ENCODE measurements around the gene CDA.
A peak's percentile ranks its signal among the peaks of the same experiment; 100 is the strongest.

The CDA gene

GRCh38 chr1:20588634-20589225 lies at the start of gene CDA:
Gene CDA (plus strand): TSS chr1:20589097. CDS start chr1:20589130, 33 bp downstream.
- no peak for DNase-seq

- DNase-seq = no peak
Observed at GRCh38 chr1:20540281-20540680, 48.6 kb upstream of the CDA start.

DNA sequence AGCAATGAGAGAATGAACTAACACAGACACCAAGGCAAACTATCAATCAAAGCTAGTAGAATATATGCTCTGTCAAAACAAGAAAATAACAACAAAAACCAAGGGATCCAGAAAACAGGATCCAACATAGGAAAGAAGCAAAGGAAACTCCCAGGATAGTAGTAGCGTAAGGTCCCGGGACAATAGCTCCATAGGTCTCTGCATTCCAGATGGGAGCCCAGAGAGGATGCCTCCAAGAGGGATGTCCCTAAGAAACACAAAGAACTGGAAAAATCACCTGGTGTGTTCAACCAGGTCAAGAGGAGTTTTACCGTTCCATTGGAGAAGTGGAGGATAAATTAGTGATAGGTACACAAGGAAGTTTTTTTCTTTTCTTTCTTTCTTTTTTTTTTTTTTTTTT lies 42.3 kb upstream of the CDA start:
- DNase-seq = no peak

DNA sequence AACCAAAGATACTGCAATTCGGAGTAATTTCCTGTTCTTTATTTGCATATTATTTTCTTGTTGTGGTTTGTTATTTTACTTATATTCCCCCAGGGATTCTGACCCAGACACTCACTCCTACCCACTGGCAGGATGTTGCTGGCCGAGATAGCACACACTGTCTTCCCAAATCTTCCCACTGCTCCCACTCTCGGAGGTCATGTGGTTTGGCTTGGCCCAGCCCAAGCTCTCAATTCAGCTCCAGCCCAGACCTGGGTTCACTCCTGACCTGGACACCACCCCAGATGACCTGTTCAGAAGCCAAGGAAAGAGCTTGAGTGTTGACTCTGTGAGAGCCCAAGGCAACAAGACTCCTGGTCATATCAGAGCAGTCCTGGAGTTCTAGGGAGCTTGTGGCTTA lies 37.7 kb upstream of the CDA start:
- DNase-seq = no peak

- peak; percentile 6 for DNase-seq
Observed at GRCh38 chr1:20551945-20552727, 36.8 kb upstream of the CDA start, which contains the start of gene FAM43B. Gene FAM43B (plus strand): TSS chr1:20552573. CDS start chr1:20552974, 401 bp downstream.

- DNase-seq = no peak
Observed at GRCh38 chr1:20552728-20553445, 36.0 kb upstream of the CDA start.

DNA sequence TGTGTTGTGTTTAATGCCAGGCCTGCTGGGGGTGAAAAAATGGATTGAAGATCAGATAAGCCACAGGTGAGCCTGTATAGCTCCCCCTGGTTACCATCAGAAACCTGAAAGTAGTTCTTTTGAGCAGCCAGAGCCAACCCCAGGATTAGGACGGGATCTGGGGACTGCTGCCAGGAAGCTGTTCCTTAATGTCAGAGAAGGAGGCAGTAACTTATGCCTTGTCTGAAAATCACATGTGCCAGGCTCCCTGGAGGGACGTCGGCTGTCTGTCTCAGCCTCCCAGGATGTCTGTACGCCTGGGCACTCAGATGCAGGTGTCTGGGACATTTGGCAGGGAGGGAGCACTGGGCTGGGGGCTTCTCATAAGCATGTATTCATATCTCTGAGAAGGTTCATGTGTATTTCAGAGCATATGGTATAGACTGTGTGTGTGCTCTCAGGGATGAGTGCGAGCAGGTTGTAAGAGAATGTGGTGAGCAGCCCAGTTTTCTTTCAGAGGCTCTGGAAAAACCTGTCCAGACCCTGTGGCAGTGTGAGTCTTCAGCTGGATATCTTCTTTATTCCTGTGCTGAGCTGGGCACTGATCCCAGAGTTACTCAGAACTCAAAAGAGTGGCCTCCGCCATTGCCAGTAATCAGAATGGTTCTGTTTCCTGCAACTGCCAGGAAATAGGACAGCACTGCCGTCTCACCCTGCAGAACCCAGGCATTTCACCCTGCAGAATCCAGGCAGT lies 33.7 kb upstream of the CDA start:
- DNase-seq = no peak

DNA sequence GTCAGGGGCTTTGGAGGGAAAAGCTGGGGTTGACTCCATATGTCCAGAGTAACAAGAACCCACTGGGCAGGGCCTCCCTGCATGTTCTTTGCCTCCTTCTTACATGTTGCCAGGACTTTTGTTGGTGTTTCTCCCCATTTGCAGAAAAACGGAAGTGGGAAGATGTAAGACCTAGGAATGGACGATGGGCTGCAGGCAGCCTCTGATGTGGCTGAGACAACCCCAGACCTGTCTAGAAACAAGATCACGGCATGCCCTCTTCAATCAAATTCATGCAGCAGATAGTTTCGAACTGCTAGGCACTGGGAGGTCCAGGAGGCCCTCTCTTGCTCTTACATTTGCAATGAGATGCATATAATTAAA lies 33.2 kb upstream of the CDA start:
- no peak for DNase-seq

DNA sequence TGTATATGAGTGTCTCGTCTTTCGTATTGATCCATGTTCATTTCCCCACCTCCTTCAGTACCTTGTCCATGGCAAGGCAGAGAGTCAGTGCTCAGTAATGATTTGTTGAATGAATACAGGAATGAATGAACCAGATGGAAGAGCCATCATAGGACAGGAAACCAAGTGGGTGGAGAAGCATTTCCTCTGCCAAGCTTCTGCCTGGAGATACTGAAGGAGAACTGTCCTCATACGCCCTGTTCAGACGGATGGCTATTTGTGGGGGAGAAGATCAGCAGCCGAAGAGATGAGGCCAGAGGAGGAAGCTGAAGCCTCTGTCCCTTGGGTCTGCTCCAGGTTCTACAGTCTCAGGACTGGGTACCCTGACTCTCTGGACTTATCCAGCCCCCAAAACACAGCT lies 30.7 kb upstream of the CDA start:
- DNase-seq = no peak

GRCh38 chr1:20560966-20561365 lies 27.9 kb upstream of the CDA start:
- DNase-seq = no peak

GRCh38 chr1:20565234-20565633 lies 23.7 kb upstream of the CDA start:
- no peak for DNase-seq

DNA sequence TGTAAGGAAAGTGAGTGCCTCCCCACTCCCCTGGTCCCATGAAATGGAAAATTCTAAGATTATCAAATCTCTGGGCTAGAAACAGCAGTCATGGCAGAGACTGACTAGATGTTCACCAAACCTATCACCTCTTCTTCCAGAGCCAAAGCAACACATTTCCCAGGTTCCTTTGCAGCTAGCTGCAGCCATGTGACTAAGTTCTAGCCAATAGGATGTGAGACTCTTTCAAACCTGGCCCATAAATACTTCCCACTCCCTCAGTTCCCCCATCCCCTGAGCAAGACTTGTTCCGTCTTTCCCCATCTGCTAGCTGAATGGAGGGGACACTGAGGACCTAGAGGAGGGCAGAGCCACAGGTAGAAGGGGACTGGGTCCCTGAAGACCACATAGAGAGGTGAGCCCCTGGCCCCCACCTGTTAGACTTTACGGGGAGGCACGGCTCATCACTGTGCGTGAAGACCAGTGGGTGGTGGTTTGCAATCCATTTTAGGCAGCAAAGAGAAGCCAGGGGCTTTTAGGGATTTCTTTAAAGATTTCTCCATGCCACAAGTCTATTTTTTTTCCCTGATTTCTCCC lies 19.3 kb upstream of the CDA start:
- DNase-seq = no peak

DNA sequence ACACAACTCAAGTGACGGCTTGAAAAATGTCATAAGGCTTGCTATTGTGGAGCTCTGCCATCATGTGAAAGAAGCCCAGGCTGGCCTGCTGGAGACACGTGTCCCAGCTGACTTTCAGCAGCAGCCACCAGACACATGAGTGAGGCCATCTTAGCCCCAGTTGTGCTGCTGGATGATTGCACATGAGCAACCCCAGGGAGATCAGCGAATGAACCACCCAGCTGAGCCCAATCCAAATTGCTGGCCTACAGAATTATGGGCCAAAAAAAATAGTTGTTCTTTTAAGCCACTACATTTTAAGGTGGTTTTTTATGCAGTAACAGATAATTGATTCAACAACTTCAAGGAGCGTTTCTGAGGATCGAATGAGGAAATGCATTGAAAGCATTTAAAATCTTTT lies 17.5 kb upstream of the CDA start:
- DNase-seq = no peak

- DNase-seq = no peak
Observed at GRCh38 chr1:20573987-20574386, 14.9 kb upstream of the CDA start.

GRCh38 chr1:20574686-20575540 lies 14.0 kb upstream of the CDA start:
- peak; percentile 40 for DNase-seq

GRCh38 chr1:20575541-20576336 lies 13.2 kb upstream of the CDA start:
- DNase-seq = no peak

- no peak for DNase-seq
Observed at GRCh38 chr1:20578062-20578461, 10.8 kb upstream of the CDA start.

- DNase-seq = no peak
Observed at GRCh38 chr1:20578721-20579395, 10.0 kb upstream of the CDA start.

- no peak for DNase-seq
Observed at GRCh38 chr1:20584890-20585289, 4.0 kb upstream of the CDA start.

- no peak for DNase-seq
Observed at GRCh38 chr1:20586953-20587660, 1.8 kb upstream of the CDA start.
